ENCODE data around the gene SIRT7.

Gene SIRT7

DNA sequence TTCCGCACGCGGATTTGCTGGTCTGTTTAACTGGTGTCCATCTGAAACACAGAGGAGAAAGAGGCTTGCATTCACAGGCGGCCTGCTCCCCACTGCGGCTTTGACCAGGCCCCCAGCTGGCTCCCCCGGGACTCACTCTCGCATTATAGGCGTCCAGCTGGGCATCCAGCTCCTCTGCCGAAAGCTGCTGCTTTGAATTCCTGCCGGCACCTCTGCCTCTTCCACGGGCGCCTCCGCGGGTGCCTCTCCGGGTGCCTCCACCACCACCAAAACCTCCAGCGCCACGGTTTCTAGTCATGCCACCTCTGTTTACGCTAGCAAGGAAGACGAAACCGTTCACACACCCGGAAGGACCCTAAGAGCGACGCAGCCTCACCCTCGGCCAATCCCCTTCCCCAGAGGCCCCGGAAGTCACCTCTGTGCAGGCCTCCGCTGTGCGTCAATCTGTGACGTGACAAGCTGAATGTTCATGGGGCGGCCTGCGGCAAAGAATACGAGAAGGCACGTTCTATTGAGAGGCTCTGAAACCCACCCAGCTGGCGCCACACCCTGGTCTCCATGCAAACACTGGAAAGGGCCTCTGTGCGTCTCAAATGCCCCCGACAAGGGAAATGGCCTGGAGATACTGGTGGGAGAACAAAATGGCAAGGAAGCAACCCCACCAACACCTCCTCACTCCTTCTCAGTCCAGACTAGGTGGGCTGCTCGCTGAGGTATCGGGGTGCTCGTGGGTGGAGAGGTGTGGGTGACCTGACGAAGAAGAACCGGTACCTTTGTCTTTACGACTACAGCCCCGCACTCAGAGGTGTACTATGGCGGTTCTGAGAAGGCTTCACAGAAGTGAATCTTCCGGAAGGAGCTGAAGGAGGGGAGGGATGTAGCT is 29.6 kb downstream of the SIRT7 start:
- DNase-seq (ENCODE audit: low read depth, low spot score), result no peak

- no peak for DNase-seq (ENCODE audit: low read depth, low spot score)
These were observed 32.0 kb downstream of the SIRT7 start for GRCh38 chr17:81885869-81886548.

DNA sequence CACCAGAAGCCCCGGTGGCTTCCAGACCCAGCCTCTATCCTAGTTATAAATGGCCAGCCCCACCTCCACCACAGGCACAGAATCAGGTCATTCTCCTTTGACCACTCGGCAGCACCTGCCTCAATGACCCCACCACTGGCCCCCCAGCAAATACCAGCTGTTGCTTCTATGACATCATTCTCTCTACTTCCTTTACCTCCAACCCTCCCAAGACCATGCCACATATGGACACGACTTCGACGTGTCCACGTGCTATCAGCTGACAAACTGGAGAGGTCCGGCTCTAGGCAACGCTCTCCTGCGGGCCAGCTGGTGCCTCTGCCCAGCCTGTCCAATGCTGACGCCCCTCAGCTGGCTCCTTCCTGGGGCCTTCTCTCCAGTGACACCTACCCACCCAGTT is 32.5 kb downstream of the SIRT7 start:
- DNase-seq (ENCODE audit: low read depth, low spot score), result no peak

DNA sequence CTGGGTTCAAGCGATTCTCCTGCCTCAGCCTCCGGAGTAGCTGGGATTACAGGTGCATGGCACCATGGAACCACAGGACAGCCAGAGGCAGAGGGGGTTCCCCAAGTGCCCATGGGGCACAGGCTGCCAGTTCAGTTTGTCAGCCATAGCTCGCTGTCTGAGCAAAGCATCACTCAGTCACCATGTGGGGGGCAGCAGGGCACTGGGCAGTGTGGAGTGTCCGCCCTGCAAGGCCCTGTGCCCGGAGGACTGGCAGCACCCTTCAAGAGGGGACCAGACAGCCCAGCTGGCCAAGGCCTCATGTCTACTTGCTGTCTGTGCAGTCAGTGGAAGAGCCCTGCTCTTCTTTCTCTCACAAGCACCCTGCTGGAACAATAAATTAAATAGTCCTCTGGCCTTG is 33.0 kb downstream of the SIRT7 start:
- DNase-seq (ENCODE audit: low read depth, low spot score), result no peak

DNA sequence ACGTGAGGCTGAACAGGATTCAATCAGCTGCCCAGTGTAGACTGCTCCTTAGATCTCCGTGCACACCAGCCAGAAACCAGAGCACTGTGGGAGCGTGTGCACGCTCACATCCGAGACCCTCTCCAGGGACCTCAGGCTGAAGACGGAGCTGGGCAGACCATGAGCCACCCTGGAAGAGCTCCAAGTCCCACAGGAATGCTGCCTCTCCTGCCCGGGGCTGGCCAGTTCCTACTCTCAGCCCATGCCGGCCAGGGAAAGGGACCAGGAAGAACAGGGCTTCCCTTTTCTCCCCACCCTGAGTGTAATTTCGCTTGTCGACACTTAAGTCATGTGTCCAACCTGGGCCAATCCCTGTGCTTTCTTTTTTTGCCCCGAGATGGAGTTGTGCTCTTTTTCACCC is 33.5 kb downstream of the SIRT7 start:
- DNase-seq (ENCODE audit: low read depth, low spot score), result no peak

GRCh38 chr17:81879121-81879520 is 38.9 kb downstream of the SIRT7 start:
- no peak for DNase-seq (ENCODE audit: low read depth, low spot score)

DNA sequence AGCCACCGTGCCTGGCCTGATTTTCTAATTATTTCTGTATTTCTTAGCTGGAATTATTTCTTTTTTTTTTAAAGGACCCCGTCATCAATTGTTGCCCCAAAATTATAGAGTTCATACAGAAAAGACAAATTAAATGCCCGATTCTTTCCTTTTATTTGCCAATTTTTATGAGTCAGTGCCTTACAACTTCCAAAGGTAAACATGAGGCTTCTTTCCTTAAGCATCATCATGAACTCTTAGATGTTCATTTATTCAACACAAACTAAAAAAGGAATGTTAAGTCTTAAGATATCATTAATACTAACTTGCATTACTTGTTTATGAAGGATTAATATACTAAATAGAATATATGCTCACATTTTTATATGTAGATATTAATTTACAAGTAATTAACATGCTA is 39.7 kb downstream of the SIRT7 start:
- DNase-seq (ENCODE audit: low read depth, low spot score), result no peak

GRCh38 chr17:81877569-81877968 is 40.4 kb downstream of the SIRT7 start:
- DNase-seq (ENCODE audit: low read depth, low spot score), result no peak

DNA sequence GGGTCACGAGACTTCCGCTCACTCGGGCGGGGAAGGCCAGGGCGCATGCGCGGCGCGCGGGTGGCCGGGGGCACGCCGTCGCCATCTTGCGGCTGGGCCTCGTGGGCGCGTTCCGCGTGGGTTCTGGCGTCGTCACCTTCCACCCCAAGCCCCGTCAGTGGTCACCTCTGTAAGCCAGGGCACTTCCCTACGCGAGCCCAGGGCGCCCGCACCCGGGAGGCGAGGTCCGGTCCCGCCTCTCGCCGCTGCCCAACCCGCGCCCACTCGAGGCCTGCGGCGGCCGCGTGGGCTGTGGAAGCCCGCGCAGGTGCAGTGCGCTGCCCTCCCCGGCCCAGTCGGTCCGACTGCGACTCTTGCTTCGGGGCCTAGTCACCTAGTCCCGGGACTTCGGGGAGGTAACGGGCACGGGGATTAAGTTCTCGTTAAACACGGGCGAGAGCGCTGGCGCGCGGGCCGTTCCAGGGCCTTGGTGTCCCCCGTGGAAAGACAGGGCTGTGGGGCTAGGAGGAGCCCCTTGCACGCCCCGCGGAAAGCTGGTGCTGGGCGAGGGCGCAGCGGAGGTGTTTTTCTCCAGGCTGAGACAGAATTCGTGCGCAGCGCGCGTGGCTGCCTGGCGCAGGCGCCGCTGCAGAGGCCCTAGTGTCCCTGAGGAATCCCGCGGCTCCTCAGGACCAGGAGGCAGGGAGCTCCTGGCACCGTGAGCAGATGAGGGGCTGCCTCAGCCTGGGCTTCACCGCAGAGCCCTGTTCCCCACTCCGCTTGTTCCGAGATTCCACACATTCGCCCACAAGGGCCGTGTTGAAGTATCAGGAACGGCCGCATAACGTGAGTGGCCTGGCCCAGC is 46.4 kb downstream of the SIRT7 start:
- no peak for DNase-seq (ENCODE audit: low read depth, low spot score)

- DNase-seq (ENCODE audit: low read depth, low spot score), result no peak
These were observed 47.0 kb downstream of the SIRT7 start, which contains the start of gene ARHGDIA for GRCh38 chr17:81870981-81871386. Gene ARHGDIA, minus strand, starts transcription at chr17:81871337. Its CDS starts 1,407 bp downstream, at chr17:81869930.

GRCh38 chr17:81870131-81870980 is 47.6 kb downstream of the SIRT7 start:
- no peak for DNase-seq (ENCODE audit: low read depth, low spot score)

DNA sequence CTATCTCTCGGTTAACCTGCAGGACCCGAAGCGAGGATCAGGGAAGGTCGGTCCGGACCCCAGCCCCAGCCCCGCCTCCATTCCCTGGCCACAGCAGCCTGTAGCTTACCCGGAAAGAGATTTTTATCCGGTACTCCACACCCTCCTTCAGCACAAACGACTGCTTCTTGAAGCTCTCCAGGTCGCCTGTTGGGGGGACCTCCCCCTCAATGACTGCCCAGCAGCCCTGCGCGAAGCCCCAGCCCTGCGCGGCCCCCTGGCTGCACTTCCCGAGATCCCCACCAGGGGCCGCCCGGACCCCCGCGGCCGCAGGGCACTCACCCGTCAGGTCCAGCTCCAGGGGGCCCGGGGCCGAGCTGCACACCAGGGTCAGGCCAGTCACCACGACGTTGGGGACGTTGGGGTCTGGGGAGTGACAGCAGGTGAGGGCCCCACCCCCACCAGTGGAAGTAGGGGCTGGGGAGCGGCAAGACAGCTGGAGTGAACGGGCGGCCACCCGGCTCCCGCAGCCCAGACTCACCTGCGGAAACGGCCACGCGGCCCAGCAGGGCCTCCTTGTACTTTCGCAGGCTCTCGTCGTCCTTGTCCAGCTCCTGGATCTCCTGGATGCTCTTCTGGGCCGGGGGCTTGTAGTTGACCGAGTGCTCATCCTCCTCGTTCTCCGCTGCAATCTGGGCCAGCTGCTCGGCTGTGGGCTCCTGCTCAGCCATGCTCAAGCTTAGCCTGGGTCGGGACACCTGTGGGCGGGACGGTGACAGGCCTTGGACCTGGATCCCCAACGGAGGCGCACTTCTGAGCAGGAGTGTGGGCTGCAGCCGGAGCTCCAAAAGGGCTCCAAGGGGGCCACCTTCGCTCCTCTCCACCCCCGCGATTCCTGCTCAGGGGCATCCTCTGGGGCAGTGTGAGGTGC is 48.5 kb downstream of the SIRT7 start:
- DNase-seq (ENCODE audit: low read depth, low spot score), result no peak

DNA sequence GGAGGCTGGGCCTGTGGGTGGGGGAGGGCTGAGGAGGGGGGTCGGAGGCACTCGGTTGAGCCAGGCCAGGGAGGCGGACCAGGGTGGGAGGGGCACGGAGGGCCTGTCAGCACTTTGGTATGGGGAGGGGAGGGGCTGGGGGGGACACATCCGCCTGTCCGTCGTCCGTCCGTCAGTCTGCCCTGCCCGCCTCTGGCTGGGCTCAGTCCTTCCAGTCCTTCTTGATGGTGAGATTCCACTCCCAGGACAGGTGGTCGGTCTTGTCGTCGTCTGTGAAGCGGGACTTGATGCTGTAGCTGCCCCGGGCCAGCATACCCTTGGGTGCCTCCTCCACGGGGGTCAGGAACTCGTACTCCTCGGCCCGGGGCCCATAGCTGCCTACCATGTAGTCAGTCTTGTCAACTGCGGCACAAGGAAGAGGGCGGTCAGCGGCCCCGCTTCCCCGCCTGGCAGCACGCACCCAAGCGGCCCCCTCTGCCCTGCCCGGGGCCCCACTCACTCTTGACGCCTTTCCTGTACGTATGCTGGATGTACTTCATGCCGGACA is 49.2 kb downstream of the SIRT7 start:
- no peak for DNase-seq (ENCODE audit: low read depth, low spot score)

DNA sequence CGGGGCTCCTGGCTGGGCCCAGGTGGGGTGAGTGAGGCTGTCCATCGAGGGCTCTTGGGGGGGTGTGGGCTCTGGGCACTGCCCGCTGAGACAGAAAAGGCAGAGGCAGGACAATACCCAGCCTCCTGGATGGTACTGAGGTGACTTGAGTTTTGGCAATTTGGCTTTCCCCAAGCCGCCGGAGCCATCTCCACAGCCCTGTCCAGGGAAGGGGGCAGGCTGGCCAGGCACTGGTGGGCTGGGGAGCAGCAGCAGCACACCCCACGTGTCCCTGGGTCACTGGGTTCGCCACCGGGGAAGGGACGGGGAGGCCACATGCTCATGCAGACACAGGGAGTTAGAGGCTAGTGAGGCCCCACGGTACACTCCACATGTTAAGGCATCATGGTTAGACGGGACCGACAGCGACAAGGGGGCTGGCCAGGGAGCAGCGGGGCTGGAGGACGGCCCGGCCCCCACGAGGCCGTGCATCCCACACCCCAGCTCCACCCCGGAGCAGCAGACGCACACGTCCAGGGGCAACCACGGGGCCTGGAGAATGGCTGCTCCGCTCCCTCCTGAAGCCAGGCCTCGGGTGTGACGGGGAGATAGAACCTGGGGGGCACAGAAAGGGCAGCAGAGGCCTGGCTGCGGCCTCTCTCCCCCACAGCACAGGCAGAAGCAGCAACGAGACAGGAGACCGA is 49.8 kb downstream of the SIRT7 start:
- no peak for DNase-seq (ENCODE audit: low read depth, low spot score)

DNA sequence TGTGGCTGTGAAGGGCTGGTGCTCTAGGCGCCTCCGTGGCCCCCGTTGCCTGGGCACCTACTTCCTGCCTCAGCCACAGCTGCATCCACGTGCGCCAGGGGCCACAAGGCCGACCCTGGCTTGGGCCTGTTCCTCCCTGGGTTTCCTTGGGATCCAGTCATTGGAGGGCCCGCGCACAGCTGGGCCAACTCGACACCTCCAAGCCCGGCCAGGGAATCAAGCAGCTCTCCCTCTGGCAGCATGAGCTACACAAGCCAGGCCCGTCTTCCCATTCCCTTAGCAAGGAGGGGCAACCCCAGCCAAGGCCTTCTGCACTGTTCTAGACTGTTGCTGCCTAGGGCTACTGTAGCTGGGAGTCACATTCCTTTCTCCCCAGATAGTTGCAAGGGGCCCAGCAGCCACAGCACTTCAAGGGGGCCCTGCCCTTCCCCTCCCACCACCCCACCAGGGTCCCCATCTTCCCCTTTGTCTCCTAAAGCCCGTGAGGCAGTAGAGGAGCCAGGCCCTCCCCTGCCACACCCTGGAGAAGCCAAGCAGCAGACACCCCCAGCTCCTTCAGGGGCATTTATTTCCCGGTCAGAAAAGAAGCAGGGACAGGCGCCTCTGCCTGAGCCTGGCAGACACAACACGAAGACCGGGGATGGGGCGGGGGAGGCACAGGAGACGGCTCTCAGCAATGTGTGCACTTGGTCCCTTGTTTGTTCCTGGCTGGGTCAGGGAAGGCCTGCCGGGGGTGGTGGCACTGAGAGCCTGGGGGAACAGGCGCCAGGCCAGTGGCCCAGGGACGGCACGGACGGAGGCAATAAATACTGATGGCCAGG is 50.6 kb downstream of the SIRT7 start:
- DNase-seq (ENCODE audit: low read depth, low spot score), result no peak

- DNase-seq (ENCODE audit: low read depth, low spot score), result no peak
These were observed 51.4 kb downstream of the SIRT7 start for GRCh38 chr17:81866440-81867169.

DNA sequence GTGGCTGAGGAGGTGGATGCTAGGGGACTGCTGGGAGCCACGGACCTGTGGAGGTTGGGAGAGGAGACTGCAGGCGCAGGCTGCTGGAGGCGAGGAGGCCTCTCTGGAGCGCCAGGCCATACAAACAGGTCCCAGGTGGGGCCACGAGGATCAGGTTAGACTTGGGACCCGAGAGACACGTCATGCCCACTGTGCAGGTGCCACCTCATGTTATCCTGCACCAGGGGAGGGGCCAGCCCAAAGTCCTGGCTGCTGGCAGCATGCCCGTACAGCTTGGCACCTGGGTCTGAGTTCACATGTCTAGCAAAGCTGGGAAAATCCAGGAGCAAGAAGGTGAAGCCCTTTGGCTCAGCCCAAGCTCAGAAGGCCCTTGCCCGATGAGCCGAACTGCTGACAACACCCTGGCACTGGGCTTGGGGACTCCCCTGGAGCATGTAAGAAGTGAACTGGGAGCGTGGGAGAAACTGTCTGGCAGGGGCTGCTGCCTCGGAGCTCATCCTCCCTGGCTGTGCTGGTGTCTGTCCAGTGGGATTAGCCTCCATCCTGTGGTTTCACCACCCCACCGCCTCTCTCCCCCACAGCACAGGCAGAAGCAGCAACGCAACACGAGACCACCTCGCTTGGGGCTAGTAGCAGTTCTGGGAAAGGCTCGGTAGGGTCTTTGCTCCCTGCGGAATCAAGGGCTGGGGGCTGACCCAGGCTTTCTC is 52.1 kb downstream of the SIRT7 start:
- no peak for DNase-seq (ENCODE audit: low read depth, low spot score)
